ENCODE measurements around the gene METTL23.

- no peak for TF ChIP-seq OSR1 (CRISPR knock-in tag; IDR thresholded peaks at IDR 0.05)
- TF ChIP-seq PATZ1 (CRISPR knock-in tag; IDR thresholded peaks at IDR 0.05; ENCODE audit: borderline replicate concordance), result no peak
- no peak for TF ChIP-seq CSDC2 (CRISPR knock-in tag; IDR thresholded peaks at IDR 0.05)
- no peak for TF ChIP-seq ARNTL (CRISPR knock-in tag; IDR thresholded peaks at IDR 0.05; ENCODE audit: borderline replicate concordance, low read depth)
- no peak for TF ChIP-seq RARB (CRISPR knock-in tag; IDR thresholded peaks at IDR 0.05)
Measured at GRCh38 chr17:76757256-76757655, 30.6 kb downstream of the METTL23 start.
